Tibial artery (tissue), 4 donors: ENCODE data around the gene CBLN3.

Experiments
- DNase-seq, 2 donors: peaks; one replicate each; pipeline ENCODE4 v3.0.0-alpha.2; 2019
- H3K27ac ChIP-seq, 2 donors: fragments of 200-600 bp; sonication (generic) in 1 of 2; 1 replicate in 1 of 2; 2 replicates in 1 of 2; pipeline ENCODE4 v1.5.1; 2018 to 2019; ENCODE audit warnings: mild to moderate bottlenecking in 1 of 2
- H3K27me3 ChIP-seq, 2 donors: fragments of 200-600 bp; sonication (generic) in 1 of 2; one replicate each; pipeline versions ENCODE4 v1.5.1 to v1.6.0; 2016 to 2019
- H3K36me3 ChIP-seq, 3 donors: fragments of 200-600 bp; sonication (generic) in 2 of 3; one replicate each; pipeline ENCODE4 v1.5.1; 2016 to 2019; ENCODE audit warnings: mild to moderate bottlenecking in 2 of 3
- H3K4me1 ChIP-seq, 4 donors: fragments of 200-600 bp; sonication (generic) in 2 of 4; 1 replicate in 3 of 4; 2 replicates in 1 of 4; pipeline ENCODE4 v1.5.1; 2016 to 2019
- H3K4me3 ChIP-seq, 2 donors: fragments of 200-600 bp; sonication (generic) in 1 of 2; 1 replicate in 1 of 2; 2 replicates in 1 of 2; pipeline ENCODE4 v1.5.1; 2018 to 2019; ENCODE audit warnings: mild to moderate bottlenecking in 2 of 2
- H3K9me3 ChIP-seq, 3 donors: fragments of 200-600 bp; sonication (generic) in 1 of 3; one replicate each; pipeline ENCODE4 v1.5.1; 2016 to 2019
- intact Hi-C: fragments of 100-400 bp; cut with DNase I; formaldehyde crosslinking; loops from one replicate; pipeline ENCODE4 v1.15.0; 2023; ENCODE audit warnings: low total_unique reads
- TF ChIP-seq, protein P1 (sequence below), 2 experiments: fragments of 200-600 bp in 1 of 2; fragments of 450-650 bp in 1 of 2; IDR thresholded peaks; one replicate each; pipeline ENCODE4 v1.5.1; 2017 to 2019; ENCODE audit warnings: antibody characterized with exemption in 2 of 2, mild to moderate bottlenecking in 1 of 2, moderate library complexity in 1 of 2

Gene CBLN3

GRCh38 chr14:24437736-24438067 lies 8.2 kb upstream of the CBLN3 start:
- H3K27me3 ChIP-seq = no peaks in the 10 kb centered on the region
- no peaks in the 10 kb centered on the region for H3K9me3 ChIP-seq
- H3K4me1 ChIP-seq = peaks cover 0 to 37% (median 19%) of the 10 kb centered on the region in 4 donors
- H3K36me3 ChIP-seq = peaks cover 55 to 80% (median 65%) of the 10 kb centered on the region in 3 donors
- TF ChIP-seq, protein P1, sequence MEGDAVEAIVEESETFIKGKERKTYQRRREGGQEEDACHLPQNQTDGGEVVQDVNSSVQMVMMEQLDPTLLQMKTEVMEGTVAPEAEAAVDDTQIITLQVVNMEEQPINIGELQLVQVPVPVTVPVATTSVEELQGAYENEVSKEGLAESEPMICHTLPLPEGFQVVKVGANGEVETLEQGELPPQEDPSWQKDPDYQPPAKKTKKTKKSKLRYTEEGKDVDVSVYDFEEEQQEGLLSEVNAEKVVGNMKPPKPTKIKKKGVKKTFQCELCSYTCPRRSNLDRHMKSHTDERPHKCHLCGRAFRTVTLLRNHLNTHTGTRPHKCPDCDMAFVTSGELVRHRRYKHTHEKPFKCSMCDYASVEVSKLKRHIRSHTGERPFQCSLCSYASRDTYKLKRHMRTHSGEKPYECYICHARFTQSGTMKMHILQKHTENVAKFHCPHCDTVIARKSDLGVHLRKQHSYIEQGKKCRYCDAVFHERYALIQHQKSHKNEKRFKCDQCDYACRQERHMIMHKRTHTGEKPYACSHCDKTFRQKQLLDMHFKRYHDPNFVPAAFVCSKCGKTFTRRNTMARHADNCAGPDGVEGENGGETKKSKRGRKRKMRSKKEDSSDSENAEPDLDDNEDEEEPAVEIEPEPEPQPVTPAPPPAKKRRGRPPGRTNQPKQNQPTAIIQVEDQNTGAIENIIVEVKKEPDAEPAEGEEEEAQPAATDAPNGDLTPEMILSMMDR (IDR thresholded peaks at IDR 0.05) = no peak
- peak overlapping the region; percentile 28 to 42 for H3K27ac ChIP-seq
- no peak overlapping the region for H3K4me3 ChIP-seq
- intact Hi-C loops = loop anchor here (10.0 kb wide), 1 partner anchor 193 kb away; the partner anchor contains the start of gene TINF2
- DNase-seq = no peak

DNA sequence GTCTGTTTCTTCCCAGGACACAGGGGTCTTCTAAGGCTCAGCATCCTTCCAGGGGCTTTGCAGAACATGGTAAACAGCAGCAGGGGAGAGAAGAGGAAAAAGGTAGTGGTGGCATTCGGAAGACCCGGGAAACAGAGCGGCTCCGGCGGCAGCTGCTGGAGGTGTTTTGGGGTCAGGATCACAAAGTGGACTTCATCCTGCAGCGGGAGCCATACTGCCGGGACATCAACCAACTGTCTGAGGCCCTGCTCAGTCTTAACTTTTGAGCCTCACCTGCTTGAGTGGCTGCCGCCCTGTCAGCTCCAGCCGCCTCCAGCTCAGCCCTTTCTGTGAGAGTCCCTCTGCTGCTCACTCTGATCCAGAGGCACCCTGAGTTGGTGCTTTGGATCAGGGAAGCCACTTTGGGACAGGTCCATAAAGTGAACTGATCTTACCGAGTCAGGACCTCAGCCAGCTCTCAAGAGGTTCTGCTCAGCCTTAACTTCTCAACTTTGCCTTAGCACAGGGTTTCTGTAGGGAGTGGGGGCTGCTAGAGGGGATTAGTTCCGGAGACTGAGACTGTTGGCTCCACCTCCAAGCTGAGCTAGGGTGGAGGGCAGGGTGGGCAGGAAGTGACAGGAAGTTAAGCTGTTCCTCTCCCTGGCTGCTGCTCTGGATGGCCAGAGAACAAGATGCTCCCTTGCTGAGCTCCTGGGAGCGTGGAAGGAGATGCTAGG lies 7.7 kb upstream of the CBLN3 start:
- intact Hi-C loops = loop anchor here (10.0 kb wide), 1 partner anchor 192 kb away; the partner anchor contains the start of gene TINF2
- no peaks in the 10 kb centered on the region for H3K27me3 ChIP-seq
- no peak for DNase-seq
- H3K27ac ChIP-seq = peak overlapping the region; percentile 28 to 42
- no peaks in the 10 kb centered on the region for H3K9me3 ChIP-seq
- peaks cover 60 to 85% (median 70%) of the 10 kb centered on the region in 3 donors for H3K36me3 ChIP-seq
- TF ChIP-seq, protein P1 (IDR thresholded peaks at IDR 0.05) = peak in 1 of 2 experiments; percentile 2
- peaks cover 0 to 42% (median 24%) of the 10 kb centered on the region in 4 donors for H3K4me1 ChIP-seq
- no peak overlapping the region for H3K4me3 ChIP-seq

DNA sequence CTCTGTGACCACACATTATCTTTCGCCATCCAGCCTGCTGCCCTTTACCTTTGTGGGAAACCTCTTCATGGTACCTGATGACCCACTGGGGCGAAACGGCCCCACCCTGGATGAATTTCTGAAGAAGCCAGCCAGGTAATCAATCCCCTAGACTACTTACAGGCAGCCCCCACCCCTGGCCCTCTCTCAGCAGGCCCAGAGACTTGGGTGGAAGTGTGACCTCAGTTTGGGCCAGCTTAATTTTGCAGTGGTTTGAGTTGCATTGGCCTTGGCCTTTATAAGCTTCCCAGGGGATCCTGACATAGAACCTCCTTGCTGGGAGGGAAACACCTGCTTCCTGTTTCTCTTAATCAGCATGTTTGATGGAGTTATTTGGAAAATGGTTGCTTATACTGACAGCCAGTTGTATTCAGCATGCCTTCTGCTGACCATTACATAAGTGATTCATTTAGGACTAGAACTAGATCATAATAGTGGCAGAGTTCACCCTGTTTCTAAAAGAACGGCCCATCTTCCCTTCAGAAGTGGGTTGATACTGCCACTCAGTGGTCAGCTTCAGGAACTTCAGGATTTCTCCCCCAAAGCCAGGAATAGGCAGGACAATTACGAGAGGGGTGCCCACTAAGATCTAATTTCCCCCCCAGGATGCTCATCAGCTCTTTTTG lies 7.0 kb upstream of the CBLN3 start:
- TF ChIP-seq, protein P1 (IDR thresholded peaks at IDR 0.05) = peak; percentile 79 to 83
- H3K36me3 ChIP-seq = peaks cover 61 to 92% (median 73%) of the 10 kb centered on the region in 3 donors
- intact Hi-C loops = loop anchor here (10.0 kb wide), 1 partner anchor 192 kb away; the partner anchor contains the start of gene TINF2
- DNase-seq = no peak
- H3K27me3 ChIP-seq = no peaks in the 10 kb centered on the region
- H3K4me3 ChIP-seq = no peak overlapping the region
- peaks cover 0 to 45% (median 26%) of the 10 kb centered on the region in 4 donors for H3K4me1 ChIP-seq
- H3K9me3 ChIP-seq = no peaks in the 10 kb centered on the region
- H3K27ac ChIP-seq = peak overlapping the region; percentile 42 to 53

DNA sequence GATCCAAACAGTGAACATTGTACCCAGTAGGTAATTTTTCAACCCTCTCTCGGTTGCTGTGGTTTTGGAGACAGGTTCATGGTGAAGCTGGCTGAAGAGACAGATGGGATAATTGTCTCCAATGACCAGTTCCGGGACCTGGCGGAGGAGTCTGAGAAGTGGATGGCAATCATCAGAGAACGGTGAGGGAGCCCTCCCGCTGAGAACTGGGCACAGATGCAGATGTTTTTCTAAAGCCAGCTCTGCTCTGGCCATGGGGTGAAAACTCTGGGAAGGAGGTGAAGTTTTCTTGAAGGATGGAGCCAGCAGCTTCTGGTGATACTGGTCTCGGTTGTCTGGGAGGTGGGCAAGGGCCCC lies 6.5 kb upstream of the CBLN3 start:
- no peaks in the 10 kb centered on the region for H3K27me3 ChIP-seq
- H3K36me3 ChIP-seq = peaks cover 66 to 94% (median 73%) of the 10 kb centered on the region in 3 donors
- no peak for DNase-seq
- no peaks in the 10 kb centered on the region for H3K9me3 ChIP-seq
- H3K27ac ChIP-seq = peak overlapping the region; percentile 42 to 53
- TF ChIP-seq, protein P1 (IDR thresholded peaks at IDR 0.05) = no peak
- peaks cover 0 to 45% (median 27%) of the 10 kb centered on the region in 4 donors for H3K4me1 ChIP-seq
- no peak overlapping the region for H3K4me3 ChIP-seq
- intact Hi-C loops = loop anchor here (10.0 kb wide), 1 partner anchor 191 kb away; the partner anchor contains the start of gene TINF2

DNA sequence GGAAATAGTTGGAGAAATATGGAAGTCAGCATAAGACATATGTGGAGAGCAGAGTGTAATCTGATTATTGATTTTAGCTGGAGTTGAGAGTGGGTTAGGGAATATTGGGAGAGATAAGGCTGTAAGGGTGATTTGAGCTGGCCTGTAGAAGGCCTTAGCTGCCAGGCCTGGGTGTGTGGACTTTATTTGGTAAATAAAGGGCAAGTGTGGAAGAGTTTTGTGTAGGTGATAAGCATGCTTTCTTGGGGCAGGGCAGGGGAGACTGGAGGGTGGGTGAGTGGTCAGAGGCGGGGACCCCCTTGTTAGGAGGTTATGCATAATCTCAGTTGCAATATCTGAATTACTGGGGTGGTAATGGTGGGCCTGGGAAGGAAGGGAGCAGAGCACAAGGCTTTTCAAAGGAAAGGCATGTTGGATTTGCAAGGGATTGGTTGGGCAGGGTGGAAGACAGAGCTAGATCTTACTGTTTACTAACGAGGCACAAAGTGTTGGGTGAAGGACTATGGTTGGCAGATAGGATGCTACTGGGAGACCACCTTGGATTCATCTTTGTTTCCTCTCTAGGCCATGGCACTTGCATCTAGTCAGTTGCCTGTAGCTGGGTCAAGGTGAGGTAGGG lies 5.8 kb upstream of the CBLN3 start:
- Histone ChIP-seq H3K4me1 (peaks cover 0 to 43% (median 26%) of the 10 kb centered on the region in 4 donors), H3K9me3 (no peaks in the 10 kb centered on the region), H3K4me3 (no peak overlapping the region), H3K36me3 (peaks cover 66 to 87% (median 66%) of the 10 kb centered on the region in 3 donors), H3K27me3 (no peaks in the 10 kb centered on the region), H3K27ac (no peak overlapping the region)
- intact Hi-C loops = loop anchor here (10.0 kb wide), 1 partner anchor 190 kb away; the partner anchor contains the start of gene TINF2
- TF ChIP-seq, protein P1 (IDR thresholded peaks at IDR 0.05) = no peak
- DNase-seq = no peak
